Esophagus muscularis mucosa (tissue), 3 donors: Measurements from ENCODE around the gene ZNF747.
"Not testable (repeated sequence)": the region's sequence is repeated elsewhere in the genome, so short reads cannot be mapped to it uniquely, and the experiment has no call there.

Source experiments
- EP300 ChIP-seq: sonication (generic); formaldehyde crosslinking; IDR thresholded peaks from one replicate; pipeline ENCODE4 v1.6.1; 2017; ENCODE audit warnings: antibody characterized with exemption
- TF ChIP-seq, protein P1 (sequence below), 3 experiments: fragments of 200-600 bp in 2 of 3; fragments of 450-650 bp in 1 of 3; sonication (generic) in 2 of 3; IDR thresholded peaks; one replicate each; pipeline ENCODE4 v1.5.1; 2017 to 2019; ENCODE audit warnings: antibody characterized with exemption in 3 of 3, mild to moderate bottlenecking in 2 of 3, moderate library complexity in 1 of 3

DNA sequence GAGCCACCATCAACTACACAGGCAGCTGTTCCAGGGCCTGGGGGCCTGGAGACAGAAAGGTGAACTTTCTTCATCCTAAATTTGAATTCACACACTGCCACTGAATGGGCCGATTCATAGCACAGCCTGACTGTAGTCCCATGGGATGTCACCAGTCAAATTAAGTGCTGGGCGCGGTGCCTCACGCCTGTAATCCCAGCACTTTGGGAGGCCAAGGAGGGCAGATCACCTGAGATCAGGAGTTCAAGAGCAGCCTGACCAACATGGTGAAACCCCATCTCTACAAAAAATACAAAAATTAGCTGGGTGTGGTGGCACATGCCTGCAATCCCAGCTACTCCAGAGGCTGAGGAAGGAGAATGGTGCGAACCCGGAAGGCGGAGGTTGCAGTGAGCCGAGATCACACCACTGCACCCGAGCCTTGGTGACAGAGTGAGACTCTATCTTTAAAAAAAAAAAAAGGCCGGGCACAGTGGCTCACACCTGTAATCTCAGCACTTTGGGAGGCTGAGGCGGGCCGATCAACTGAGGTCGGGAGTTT, 5.4 kb upstream of the ZNF747 start:
- TF ChIP-seq, protein P1, sequence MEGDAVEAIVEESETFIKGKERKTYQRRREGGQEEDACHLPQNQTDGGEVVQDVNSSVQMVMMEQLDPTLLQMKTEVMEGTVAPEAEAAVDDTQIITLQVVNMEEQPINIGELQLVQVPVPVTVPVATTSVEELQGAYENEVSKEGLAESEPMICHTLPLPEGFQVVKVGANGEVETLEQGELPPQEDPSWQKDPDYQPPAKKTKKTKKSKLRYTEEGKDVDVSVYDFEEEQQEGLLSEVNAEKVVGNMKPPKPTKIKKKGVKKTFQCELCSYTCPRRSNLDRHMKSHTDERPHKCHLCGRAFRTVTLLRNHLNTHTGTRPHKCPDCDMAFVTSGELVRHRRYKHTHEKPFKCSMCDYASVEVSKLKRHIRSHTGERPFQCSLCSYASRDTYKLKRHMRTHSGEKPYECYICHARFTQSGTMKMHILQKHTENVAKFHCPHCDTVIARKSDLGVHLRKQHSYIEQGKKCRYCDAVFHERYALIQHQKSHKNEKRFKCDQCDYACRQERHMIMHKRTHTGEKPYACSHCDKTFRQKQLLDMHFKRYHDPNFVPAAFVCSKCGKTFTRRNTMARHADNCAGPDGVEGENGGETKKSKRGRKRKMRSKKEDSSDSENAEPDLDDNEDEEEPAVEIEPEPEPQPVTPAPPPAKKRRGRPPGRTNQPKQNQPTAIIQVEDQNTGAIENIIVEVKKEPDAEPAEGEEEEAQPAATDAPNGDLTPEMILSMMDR (IDR thresholded peaks at IDR 0.05) = not testable (repeated sequence)
- TF ChIP-seq EP300 = not testable (repeated sequence)
